ENCODE measurements around the gene NCR3LG1.

GRCh38 chr11:17397311-17398002, 45.9 kb downstream of the NCR3LG1 start:
- TF ChIP-seq EP300 (IDR thresholded peaks at IDR 0.05; ENCODE audit: borderline replicate concordance in 1 of 2, low read depth in 1 of 2, low read length in 1 of 2) (no peak), CTCF (IDR thresholded peaks at IDR 0.05) (no peak), MAX (IDR thresholded peaks at IDR 0.05; ENCODE audit: low read depth) (no peak), FOXJ3 (CRISPR knock-in tag; IDR thresholded peaks at IDR 0.05) (no peak), TAF1 (IDR thresholded peaks at IDR 0.05; ENCODE audit: borderline replicate concordance, low read depth, low read length) (no peak), POLR2AphosphoS5 (IDR thresholded peaks at IDR 0.05; ENCODE audit: low read depth, low read length) (no peak), NFIC (IDR thresholded peaks at IDR 0.05; ENCODE audit: borderline replicate concordance) (no peak), RAD21 (IDR thresholded peaks at IDR 0.05; ENCODE audit: low read length) (no peak), SMC3 (IDR thresholded peaks at IDR 0.05; ENCODE audit: low read depth, low read length) (no peak), JUND (IDR thresholded peaks at IDR 0.05) (no peak), ZBTB33 (IDR thresholded peaks at IDR 0.05; ENCODE audit: borderline replicate concordance, low read depth) (no peak)
